ENCODE results near the gene GAL. TPM values are rescaled to one million over a fixed set of nuclear protein-coding genes. Genes with fewer than 3 reads are reported as not detected.

Gene GAL
- total and polyA plus RNA-seq, 2 of the 8 experiments (the other 6 are each of a cell fraction or from before 2014, with no cell fraction given): 81.8 to 233 TPM

DNA sequence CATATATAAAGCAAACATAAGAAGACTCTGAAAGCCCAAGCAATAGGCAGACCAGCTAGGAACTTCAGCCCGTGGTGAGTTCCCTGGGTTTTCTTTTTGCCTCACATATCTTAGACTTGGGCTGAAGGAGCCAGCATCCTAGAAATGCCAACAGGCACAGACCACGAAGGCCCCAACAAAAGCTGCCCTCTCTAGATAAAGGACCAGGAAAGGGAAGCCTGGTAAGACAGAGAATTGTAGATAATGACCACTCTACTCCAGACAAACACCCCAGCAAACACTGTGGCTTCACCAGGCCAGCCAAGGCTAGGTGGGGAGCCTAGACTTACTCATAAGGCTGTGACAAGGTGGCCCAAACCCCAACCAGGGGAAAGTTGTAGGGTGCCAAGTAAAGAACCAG, 11.2 kb downstream of the GAL start (continued):
- TF ChIP-seq SIN3A (conservative IDR thresholded peaks at IDR 0.05 in 1 of 2, IDR thresholded peaks at IDR 0.05 in 1 of 2; ENCODE audit: low read depth in 1 of 2, low read length in 2 of 2): no peak
- TF ChIP-seq CBX8 (IDR thresholded peaks at IDR 0.05; ENCODE audit: borderline replicate concordance, low read depth, low read length): no peak
- no peak for TF ChIP-seq ASH2L (IDR thresholded peaks at IDR 0.05; ENCODE audit: low read length)
- no peak for TF ChIP-seq CHD7 (IDR thresholded peaks at IDR 0.05; ENCODE audit: insufficient replicate concordance, low read length)
- no peak for TF ChIP-seq CHD1 (IDR thresholded peaks at IDR 0.05; ENCODE audit: low read depth, low read length)
- no peak for TF ChIP-seq ZNF274 (IDR thresholded peaks at IDR 0.05; ENCODE audit: borderline replicate concordance, extremely low read depth, low read length)
- TF ChIP-seq POU5F1 (IDR thresholded peaks at IDR 0.05; ENCODE audit: low read depth, low read length): no peak
- TF ChIP-seq EZH2 (IDR thresholded peaks at IDR 0.05; ENCODE audit: low read depth, low read length, severe bottlenecking): no peak
